Fibroblast of pulmonary artery (primary cell): ENCODE data around the gene ZNF148.
A peak's percentile ranks its signal among the peaks of the same experiment; 100 is the strongest.

Experiments used
- DNase-seq: peaks from one replicate; pipeline ENCODE4 v3.0.0-alpha.2; 2010; ENCODE audit warnings: low read depth
- H3K4me3 ChIP-seq: replicated peaks from 2 replicates; pipeline ENCODE4 v1.5.1; 2011; ENCODE audit warnings: low read depth, mild to moderate bottlenecking, control low read depth, low read length, moderate library complexity
- CTCF ChIP-seq: IDR thresholded peaks from 2 replicates; pipeline ENCODE4 v1.5.1; 2011; ENCODE audit warnings: mild to moderate bottlenecking, control low read depth, low read length, inconsistent platforms; ENCODE audit errors: missing control alignments

Gene ZNF148

GRCh38 chr3:125319765-125320164 lies 55.4 kb downstream of the ZNF148 start:
- TF ChIP-seq CTCF, result no peak
- no peak overlapping the region for H3K4me3 ChIP-seq
- no peak for DNase-seq

- TF ChIP-seq CTCF, result no peak
- DNase-seq, result no peak
- H3K4me3 ChIP-seq, result no peak overlapping the region
These were observed 56.3 kb downstream of the ZNF148 start for GRCh38 chr3:125318871-125319270.

- TF ChIP-seq CTCF, result no peak
- H3K4me3 ChIP-seq, result no peak overlapping the region
- DNase-seq, result no peak
These were observed 56.8 kb downstream of the ZNF148 start for GRCh38 chr3:125318167-125318865.

- peak; percentile 16 for DNase-seq
- TF ChIP-seq CTCF, result no peak
- no peak overlapping the region for H3K4me3 ChIP-seq
These were observed 57.4 kb downstream of the ZNF148 start for GRCh38 chr3:125317761-125318160.

GRCh38 chr3:125316949-125317348 lies 58.2 kb downstream of the ZNF148 start:
- no peak for TF ChIP-seq CTCF
- no peak for DNase-seq
- no peak overlapping the region for H3K4me3 ChIP-seq

GRCh38 chr3:125316246-125316645 lies 58.9 kb downstream of the ZNF148 start:
- TF ChIP-seq CTCF, result no peak
- DNase-seq, result no peak
- H3K4me3 ChIP-seq, result no peak overlapping the region

- TF ChIP-seq CTCF, result no peak
- DNase-seq, result peak; percentile 47
- no peak overlapping the region for H3K4me3 ChIP-seq
These were observed 62.0 kb downstream of the ZNF148 start for GRCh38 chr3:125313060-125313635.
